Stimulated activated CD4-positive, alpha-beta T cell treated with anti-CD3 and anti-CD28 coated beads, Interleukin-4, amount 100 ng/mL, for 24 hours (primary cell): ENCODE results near the gene NCAPH2.

Experiments
- DNase-seq: peaks from one replicate; pipeline ENCODE4 v3.0.0-alpha.2; 2020

NCAPH2 gene

GRCh38 chr22:50474710-50475651 lies 33.0 kb upstream of the NCAPH2 start, which contains the start of gene SBF1:
SBF1 (minus strand) TSS chr22:50475035; CDS start chr22:50474840, 195 bp downstream.
- peak; percentile 90 for DNase-seq

DNA sequence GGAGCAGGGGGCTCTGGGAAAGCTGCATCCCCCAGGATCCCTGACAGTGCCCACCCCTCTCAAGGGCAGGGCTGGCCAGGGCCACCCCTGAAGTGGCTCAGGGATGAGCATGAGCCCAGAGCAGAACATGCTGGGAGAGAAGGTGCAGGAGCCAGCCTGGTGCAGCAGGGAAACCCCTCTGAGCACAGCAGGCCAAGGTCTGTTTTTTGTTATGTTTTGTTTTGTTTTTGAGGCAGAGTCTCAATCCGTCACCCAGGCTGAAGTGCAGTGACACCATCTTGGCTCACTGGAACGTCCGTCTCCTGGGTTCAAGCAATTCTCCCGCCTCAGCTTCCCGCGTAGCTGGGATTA lies 32.4 kb upstream of the NCAPH2 start:
- no peak for DNase-seq

DNA sequence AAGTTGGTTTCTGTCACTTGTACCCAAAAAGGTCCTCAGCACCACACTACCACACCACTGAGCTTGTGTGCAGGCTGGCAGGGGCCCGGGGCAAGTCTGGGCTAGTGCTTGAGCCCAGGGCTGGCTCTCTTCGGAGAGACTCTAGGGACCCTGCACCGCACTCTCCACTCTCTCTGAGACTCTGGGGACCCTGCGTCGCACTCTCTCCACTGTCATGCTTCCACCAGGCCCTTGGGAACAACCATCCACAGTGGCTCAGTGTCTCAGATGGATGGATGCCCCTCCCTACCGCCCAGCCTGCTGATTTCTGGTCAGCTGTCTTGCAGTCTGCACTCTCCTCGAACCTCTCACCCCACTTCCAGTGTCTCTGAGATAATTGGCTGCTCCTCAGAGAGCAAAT lies 31.2 kb upstream of the NCAPH2 start:
- no peak for DNase-seq

GRCh38 chr22:50477923-50478322 lies 30.1 kb upstream of the NCAPH2 start:
- DNase-seq = no peak

DNA sequence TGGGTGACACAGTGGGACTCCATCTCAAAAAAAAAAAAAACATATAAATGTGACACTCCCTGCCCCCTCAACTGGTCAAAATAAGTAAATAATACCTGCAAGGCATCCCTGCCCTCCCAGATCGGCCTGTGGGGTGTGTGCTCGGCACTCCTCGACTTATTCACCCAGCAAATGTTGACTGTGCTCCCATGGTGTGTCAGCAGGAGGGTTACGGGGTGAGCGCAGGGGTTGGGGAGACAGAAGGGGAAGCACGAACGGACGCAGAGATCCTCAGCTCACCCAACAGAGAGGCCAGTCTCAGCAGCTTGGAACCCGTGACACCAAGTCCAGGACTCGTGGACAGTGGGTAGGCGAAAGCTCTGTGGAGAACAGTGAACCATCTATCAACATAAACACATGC lies 28.3 kb upstream of the NCAPH2 start:
- DNase-seq = no peak

GRCh38 chr22:50481045-50481439 lies 27.0 kb upstream of the NCAPH2 start:
- DNase-seq = no peak

DNA sequence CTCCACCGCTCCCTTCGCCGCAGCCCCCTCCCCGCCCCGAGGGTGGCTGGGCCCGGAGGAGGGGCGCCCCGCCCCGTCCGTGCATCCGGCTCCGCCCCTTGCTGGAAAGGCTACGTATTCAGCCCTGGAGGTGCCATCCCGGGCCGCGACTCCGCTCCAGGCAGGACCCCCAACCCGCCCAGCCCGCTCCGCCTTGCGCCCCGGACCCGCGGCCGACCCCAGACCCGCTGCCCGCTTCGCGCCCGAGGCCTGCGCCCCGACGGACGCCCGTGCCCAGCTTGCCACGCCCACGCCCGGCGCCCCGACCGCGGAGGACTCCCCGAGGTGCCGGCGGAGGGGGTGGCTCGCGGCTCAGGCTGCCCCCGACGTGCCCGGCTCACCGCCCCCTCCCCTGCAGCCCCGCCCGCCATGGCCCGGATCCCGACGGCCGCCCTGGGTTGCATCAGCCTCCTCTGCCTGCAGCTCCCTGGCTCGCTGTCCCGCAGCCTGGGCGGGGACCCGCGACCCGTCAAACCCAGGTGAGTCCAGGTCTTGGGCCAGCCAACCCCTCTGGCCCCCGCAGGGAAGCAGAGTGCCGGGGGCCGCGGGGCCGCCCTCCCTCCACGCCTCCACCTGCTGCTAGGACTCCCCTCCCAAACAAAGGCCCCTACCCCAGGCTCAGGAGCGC lies 26.5 kb upstream of the NCAPH2 start, which contains the start of gene ADM2:
Gene ADM2, plus strand, starts transcription at position 104 of the 667 bp plus-strand sequence. Its CDS starts 305 bp downstream, at position 409.
- peak; percentile 66 for DNase-seq

GRCh38 chr22:50482107-50483074 lies 25.6 kb upstream of the NCAPH2 start:
- DNase-seq = no peak

DNA sequence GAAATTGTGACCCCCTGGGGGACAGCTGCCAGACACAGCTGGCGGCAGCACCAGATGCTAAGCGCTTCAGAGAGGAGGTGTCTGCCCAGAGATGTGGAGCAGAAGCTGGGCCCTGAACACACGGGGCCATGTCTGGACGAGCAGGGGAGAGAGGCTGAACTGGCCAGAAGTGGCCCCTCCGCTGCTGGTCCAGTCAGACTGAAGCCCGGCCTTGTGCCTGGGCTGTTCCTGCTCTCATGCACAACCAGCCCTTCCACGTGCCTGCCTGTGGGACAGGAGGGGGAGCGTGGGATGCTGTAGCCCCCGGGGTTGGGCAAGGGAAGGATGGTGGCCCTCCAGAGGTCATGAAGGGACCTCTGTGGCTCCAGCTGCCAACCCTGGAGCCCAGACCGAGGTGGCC lies 24.9 kb upstream of the NCAPH2 start:
- no peak for DNase-seq

DNA sequence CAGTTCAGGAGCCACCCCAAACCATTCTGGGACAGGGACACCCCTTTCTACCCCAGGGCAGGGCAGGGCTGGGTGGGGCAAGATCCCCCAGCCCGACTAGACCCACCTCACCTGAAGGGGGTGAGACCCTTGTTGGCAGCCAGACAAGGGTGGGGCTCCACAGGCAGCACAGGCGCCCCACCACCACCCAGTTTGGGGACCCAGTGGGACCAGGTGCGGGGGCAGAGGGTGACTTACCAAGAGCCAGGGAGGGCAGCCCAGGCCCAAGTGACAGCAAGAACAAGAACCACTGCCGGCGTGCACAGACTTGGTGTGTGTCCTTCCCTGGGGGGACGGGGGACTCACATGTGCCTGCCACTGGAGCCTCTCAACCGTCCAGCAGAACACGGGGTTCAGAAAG lies 24.5 kb upstream of the NCAPH2 start:
- DNase-seq = no peak

- DNase-seq = no peak
These were observed 23.8 kb upstream of the NCAPH2 start for GRCh38 chr22:50483977-50484853.

DNA sequence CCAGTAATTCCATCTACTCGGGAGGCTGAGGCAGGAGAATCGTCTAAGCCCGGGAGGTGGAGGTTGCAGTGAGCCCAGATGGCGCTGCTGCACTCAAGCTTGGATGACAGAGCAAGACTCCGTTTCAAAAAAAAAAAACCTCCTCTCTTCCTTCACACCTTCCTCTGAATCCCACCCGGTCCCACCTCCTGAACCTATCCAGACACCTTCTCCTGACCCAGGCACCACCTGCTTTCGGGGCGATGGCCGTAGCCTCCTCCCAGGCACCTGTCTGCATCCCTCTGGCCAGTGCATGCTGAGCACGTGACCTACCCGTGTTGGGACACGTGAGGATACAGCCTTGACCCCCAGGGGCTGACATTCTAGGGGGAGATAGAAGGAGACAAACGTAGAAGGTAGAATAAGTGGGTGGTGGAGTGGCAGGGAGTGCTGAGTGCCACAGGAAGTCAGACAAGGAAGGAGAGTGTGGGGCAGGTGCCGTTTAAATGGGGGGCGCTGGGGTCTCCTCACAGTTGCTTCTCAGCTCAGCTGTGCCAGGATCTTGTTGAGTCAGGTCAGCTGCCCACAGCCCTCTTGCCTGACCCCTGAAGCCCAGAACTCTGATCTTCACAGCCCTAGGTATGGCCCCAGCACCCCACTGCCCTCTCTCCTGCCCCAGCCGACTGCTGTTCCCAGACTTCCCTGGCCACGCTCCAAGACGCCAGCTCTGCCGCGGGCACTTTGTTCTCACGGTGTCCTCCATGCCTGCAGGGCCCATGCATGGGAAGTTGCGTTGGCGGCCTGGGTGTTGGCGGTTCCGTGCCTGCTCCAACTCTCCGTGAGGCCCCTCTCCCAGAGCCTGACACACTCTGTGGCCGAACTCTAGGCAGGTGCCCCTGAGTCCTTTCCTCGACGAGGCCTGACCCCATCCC lies 22.5 kb upstream of the NCAPH2 start:
- no peak for DNase-seq

- no peak for DNase-seq
These were observed 21.3 kb upstream of the NCAPH2 start, which contains the start of gene MIOX for GRCh38 chr22:50486561-50487289. MIOX (plus strand) TSS chr22:50486859; CDS start chr22:50486898, 39 bp downstream.

DNA sequence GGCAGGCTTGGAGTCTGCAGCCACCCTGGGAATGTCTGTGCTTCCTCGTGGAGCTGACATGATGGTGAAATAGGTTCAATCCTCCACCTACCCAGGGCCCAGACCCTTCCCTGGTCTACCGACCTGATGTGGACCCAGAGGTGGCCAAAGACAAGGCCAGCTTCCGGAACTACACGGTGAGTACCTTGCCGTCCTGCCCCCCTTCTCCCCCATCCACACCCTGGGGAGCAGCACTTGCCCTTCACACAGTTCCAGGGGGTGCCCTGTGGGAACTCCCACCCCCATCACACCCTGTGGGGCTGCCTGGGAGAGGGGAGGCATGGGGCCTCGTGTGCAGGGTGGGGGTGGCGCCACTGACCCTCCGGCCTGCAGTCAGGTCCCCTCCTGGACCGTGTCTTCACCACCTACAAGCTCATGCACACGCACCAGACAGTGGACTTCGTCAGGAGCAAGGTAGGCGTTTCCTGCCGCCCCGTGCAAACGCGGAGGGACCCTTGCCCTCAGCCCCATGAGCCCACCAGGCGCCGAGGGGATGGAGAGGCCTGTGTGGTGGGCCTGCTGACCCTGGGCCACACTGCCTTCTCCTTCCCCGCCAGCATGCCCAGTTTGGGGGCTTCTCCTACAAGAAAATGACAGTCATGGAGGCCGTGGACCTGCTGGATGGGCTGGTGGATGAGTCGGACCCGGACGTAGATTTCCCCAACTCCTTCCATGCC lies 20.6 kb upstream of the NCAPH2 start:
- DNase-seq = no peak

- DNase-seq = no peak
These were observed 19.9 kb upstream of the NCAPH2 start for GRCh38 chr22:50488006-50488677.

GRCh38 chr22:50488886-50489285 lies 19.1 kb upstream of the NCAPH2 start:
- no peak for DNase-seq

- no peak for DNase-seq
These were observed 18.4 kb upstream of the NCAPH2 start for GRCh38 chr22:50489363-50490243.
